Retinal pigment epithelial cell (primary cell): ENCODE results near the gene NEK4.

Source experiments
- DNase-seq: peaks from one replicate; pipeline ENCODE4 v3.0.0-alpha.2; 2010; ENCODE audit warnings: low read depth
- H3K4me3 ChIP-seq: 2 replicates; pipeline ENCODE4 v1.5.1; 2011; ENCODE audit warnings: mild to moderate bottlenecking, low read length, control low read depth, moderate library complexity
- TF ChIP-seq, protein P1 (sequence below): conservative IDR thresholded peaks from 2 replicates; pipeline ENCODE4 v1.5.1; 2011; ENCODE audit warnings: low read depth, low read length, control low read depth, inconsistent platforms

Gene NEK4

DNA sequence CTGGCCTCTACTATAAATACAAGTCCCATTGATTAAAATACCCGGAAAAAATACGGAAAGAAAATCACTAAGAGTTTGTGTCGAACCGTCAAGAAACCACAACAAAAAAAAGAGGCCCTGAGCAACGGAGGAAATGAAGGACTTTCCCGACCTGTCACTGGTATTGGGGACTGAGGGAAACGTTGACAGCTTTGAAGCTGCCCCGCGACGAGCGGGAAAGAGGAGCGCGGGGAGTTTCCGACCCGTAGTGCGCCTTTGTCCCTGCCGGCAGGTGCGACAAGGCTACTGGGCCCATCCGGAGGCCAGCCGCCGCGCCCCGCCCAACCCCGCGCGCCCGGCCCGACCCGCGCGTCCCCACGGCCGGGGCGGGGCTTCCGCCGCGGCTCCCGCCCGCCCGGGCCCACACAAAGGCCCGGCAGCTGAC, 85.4 kb downstream of the NEK4 start:
- no peak for DNase-seq
- peak overlapping the region; percentile 96 for H3K4me3 ChIP-seq
- TF ChIP-seq, protein P1, sequence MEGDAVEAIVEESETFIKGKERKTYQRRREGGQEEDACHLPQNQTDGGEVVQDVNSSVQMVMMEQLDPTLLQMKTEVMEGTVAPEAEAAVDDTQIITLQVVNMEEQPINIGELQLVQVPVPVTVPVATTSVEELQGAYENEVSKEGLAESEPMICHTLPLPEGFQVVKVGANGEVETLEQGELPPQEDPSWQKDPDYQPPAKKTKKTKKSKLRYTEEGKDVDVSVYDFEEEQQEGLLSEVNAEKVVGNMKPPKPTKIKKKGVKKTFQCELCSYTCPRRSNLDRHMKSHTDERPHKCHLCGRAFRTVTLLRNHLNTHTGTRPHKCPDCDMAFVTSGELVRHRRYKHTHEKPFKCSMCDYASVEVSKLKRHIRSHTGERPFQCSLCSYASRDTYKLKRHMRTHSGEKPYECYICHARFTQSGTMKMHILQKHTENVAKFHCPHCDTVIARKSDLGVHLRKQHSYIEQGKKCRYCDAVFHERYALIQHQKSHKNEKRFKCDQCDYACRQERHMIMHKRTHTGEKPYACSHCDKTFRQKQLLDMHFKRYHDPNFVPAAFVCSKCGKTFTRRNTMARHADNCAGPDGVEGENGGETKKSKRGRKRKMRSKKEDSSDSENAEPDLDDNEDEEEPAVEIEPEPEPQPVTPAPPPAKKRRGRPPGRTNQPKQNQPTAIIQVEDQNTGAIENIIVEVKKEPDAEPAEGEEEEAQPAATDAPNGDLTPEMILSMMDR: no peak

DNA sequence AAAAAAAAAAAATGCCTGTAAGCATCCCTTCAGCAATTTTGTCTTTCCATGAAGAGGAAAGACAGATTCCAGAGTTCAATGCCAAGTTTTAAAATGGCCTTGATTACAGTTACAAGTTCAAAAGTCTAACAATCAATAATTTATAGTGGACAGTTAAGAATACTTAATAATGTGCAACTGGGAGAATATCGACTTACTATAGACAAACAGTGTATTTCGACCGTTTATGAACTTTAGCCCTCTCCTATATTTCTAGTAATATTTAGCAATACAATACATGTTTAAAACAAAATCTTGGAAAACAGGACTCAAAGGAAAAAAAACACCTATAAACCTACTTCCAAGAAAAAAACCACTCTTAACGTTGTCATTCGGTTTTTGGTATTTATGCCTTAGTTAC, 86.6 kb downstream of the NEK4 start:
- TF ChIP-seq, protein P1: no peak
- no peak for DNase-seq
- H3K4me3 ChIP-seq: peak overlapping the region; percentile 96

DNA sequence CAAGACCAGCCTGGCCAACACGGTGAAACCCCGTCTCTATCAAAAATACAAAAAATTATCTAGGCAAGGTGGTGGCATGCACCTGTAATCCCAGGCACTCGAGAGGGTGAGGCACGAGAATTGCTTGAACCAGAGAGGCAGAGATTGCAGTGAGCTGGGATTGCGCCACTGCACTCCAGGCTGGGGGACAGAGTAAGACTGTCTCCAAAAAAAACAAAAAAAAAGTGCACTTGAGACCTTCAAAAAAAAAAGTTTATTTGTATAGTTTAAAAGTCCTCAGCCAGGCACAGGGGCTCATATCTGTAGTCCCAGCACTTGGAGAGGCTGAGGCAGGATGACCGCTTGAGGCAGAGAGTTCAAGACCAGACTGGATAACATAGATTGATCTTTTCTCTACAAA, 87.1 kb downstream of the NEK4 start:
- no peak overlapping the region for H3K4me3 ChIP-seq
- TF ChIP-seq, protein P1: no peak
- DNase-seq: no peak

DNA sequence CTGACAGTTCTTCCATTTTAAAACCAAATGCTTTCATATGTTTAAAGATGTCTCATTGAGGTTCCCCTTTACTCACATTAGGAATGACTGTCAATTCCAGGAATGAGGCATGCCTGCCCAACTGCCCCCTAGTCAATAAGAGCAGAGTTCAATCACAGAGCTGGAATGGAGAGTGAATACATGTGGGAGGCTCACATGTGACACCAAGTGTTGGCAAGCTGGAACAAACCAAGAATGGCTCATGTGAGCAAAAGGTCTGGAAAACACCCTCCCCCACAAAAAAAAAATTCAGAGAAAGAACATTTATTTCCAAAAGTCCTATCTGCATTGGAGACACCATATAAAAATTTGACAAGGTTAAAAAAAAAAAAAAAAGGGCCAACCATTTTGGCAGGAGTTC, 88.7 kb downstream of the NEK4 start:
- H3K4me3 ChIP-seq: no peak overlapping the region

DNA sequence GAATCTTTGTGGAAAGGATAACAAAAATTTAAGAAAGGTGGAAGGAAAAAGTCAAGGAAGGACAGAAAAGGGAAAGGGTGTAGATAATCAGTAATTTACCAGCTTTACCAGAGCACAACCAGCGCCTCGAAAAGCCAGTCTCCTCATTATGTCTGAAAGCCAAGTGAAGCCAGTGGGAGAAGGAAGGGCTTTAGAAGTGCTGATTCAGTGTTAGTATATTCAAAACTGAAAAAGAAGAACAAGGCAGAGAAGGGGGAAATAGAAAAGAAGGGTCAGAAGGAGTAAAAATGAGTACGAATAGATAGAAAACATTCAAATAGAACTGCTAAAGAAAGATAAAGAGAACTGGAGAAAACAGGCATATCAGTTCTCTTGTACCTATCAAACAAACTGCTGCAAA, 89.1 kb downstream of the NEK4 start:
- H3K4me3 ChIP-seq: no peak overlapping the region
- TF ChIP-seq, protein P1: no peak
- DNase-seq: no peak

More for the DNA sequence above, 88.7 kb downstream of the NEK4 start:
- peak; percentile 54 for DNase-seq
- TF ChIP-seq, protein P1: peak; percentile 44

DNA sequence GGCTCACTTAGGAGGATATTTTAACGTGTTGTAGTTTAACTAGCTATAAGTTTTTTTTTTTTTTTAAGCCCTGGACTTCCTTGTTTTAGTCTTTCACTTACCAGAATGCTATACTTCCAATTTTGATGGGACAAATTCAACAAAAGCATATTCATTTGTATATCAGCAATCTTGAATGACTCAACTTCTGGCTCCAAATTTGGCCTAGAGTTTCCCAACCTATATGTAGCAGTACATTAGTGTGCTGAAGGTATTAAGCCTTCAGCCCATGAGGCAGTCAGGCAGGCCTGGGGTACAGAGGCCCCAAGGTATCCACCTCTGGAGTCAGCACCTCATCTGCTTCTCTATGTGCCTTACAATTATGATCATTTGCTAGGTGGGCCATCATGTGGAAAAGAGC, 90.9 kb downstream of the NEK4 start:
- TF ChIP-seq, protein P1: no peak
- no peak overlapping the region for H3K4me3 ChIP-seq
- DNase-seq: no peak

DNA sequence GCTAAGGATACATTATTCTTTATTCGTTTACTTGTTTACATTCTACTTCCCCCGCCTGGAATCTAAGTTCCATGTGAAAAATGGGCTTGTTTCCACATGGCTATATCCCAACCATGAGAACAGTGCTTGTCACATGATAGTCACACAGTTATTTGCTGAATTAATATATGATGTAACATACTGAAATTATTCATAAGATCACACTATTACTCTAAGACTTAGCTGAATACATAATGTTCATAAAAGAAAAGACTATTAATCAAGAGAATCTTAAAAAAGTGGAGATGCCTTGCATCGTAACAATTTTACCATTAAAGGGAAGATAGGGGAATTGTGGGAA, 91.6 kb downstream of the NEK4 start:
- no peak for DNase-seq

More for the DNA sequence above, 91.6 kb downstream of the NEK4 start:
- H3K4me3 ChIP-seq: no peak overlapping the region
- TF ChIP-seq, protein P1: no peak
